Mesenteric fat pad (tissue), 1 donor: ENCODE measurements around the gene HNMT. TPM values are rescaled to one million over a fixed set of nuclear protein-coding genes. Genes with fewer than 3 reads are reported as not detected.
"Not testable (repeated sequence)": the region's sequence is repeated elsewhere in the genome, so short reads cannot be mapped to it uniquely, and the experiment has no call there.

Source experiments
- DNase-seq: peaks from one replicate; pipeline ENCODE4 v3.0.0-alpha.2; 2020; ENCODE audit warnings: low spot score
- total RNA-seq: library from RNA; stranded (reverse); fragmentation: NEBNext Ultra II Directional; extraction: Animal tissue kit (Norgen Biotek cat#: 25700); gene quantifications from one replicate; pipeline ENCODE4 v1.2.1, GENCODE V29; 2021
- donor health status: DM: yes; HTN: yes; CAD: no.

The HNMT gene
- total RNA-seq, 1 donor from 2014 or later = 91.4 TPM

GRCh38 chr2:137945229-137945628 is 19.0 kb upstream of the HNMT start:
- no peak for DNase-seq

GRCh38 chr2:137946227-137946626 is 18.0 kb upstream of the HNMT start:
- no peak for DNase-seq

GRCh38 chr2:137947032-137947727 is 17.1 kb upstream of the HNMT start:
- DNase-seq = no peak

- no peak for DNase-seq
Measured at GRCh38 chr2:137947728-137948336, 16.4 kb upstream of the HNMT start.

GRCh38 chr2:137948894-137949293 is 15.4 kb upstream of the HNMT start:
- DNase-seq = no peak

- DNase-seq = no peak
Measured at GRCh38 chr2:137950238-137950637, 14.0 kb upstream of the HNMT start.

- DNase-seq = no peak
Measured at GRCh38 chr2:137951586-137951985, 12.7 kb upstream of the HNMT start.

- no peak for DNase-seq
Measured at GRCh38 chr2:137952586-137953129, 11.6 kb upstream of the HNMT start.

GRCh38 chr2:137955536-137955935 is 8.7 kb upstream of the HNMT start:
- no peak for DNase-seq

- DNase-seq = no peak
Measured at GRCh38 chr2:137957033-137957432, 7.2 kb upstream of the HNMT start.

GRCh38 chr2:137959166-137959565 is 5.1 kb upstream of the HNMT start:
- no peak for DNase-seq

- no peak for DNase-seq
Measured at GRCh38 chr2:137960223-137960622, 4.0 kb upstream of the HNMT start.

- DNase-seq = no peak
Measured at GRCh38 chr2:137961602-137962001, 2.7 kb upstream of the HNMT start.

- DNase-seq = no peak
Measured at GRCh38 chr2:137963535-137964065, 673 bp upstream of the HNMT start.

GRCh38 chr2:137964859-137965459 is 686 bp downstream of the HNMT start:
- no peak for DNase-seq

- DNase-seq = no peak
Measured at GRCh38 chr2:137966043-137966442, 1.8 kb downstream of the HNMT start.

GRCh38 chr2:137967042-137967441 is 2.8 kb downstream of the HNMT start:
- no peak for DNase-seq

- no peak for DNase-seq
Measured at GRCh38 chr2:137968477-137969417, 4.5 kb downstream of the HNMT start.

- DNase-seq = no peak
Measured at GRCh38 chr2:137969418-137969765, 5.1 kb downstream of the HNMT start.

- DNase-seq = no peak
Measured at GRCh38 chr2:137969876-137970275, 5.6 kb downstream of the HNMT start.

GRCh38 chr2:137971259-137971658 is 7.0 kb downstream of the HNMT start:
- DNase-seq = not testable (repeated sequence)
